Keratinocyte (primary cell): Measurements from ENCODE around the gene NUP43.

Experiments
- CTCF ChIP-seq, 3 experiments: IDR thresholded peaks in 1 of 3; conservative IDR thresholded peaks in 1 of 3; optimal IDR thresholded peaks in 1 of 3; 2 replicates in 2 of 3; 3 replicates in 1 of 3; pipeline versions ENCODE3 to v1.5.1; 2011; ENCODE audit warnings: low read length in 3 of 3, mild to moderate bottlenecking in 3 of 3, moderate library complexity in 2 of 3, control low read depth in 1 of 3, inconsistent platforms in 1 of 3; ENCODE audit not compliant: insufficient read depth in 2 of 3; ENCODE audit errors: extremely low read depth in 1 of 3
- EZH2 ChIP-seq: IDR thresholded peaks from one replicate; pipeline ENCODE4 v1.6.1; 2012; ENCODE audit warnings: inconsistent platforms, mild to moderate bottlenecking, low read length, moderate library complexity

DNA sequence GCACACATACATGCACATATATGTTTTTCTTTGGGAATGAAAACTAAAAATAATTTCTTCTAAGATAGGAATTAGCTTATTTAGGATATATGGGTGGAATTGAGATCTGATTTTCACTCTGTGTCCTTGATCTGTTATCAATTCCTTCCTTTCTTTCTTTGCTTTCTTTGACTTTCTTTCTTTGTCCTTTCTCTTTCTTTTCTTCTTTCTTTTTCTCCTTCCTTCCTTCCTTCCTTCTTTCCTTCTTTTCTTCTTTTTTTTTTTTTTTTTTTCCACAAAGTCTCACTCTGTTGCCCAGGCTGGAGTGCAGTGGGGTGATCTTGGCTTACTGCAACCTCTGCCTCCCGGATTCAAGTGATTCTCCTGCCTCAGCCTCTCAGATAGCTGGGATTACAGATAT lies 31.3 kb upstream of the NUP43 start:
- no peak for TF ChIP-seq EZH2
- no peak for TF ChIP-seq CTCF (optimal IDR thresholded peaks at IDR 0.05 in 1 of 3, IDR thresholded peaks at IDR 0.05 in 1 of 3, conservative IDR thresholded peaks at IDR 0.05 in 1 of 3; ENCODE audit: extremely low read depth in 1 of 3, insufficient read depth in 2 of 3, low read length in 3 of 3)
